ENCODE results near the gene COL18A1.

DNA sequence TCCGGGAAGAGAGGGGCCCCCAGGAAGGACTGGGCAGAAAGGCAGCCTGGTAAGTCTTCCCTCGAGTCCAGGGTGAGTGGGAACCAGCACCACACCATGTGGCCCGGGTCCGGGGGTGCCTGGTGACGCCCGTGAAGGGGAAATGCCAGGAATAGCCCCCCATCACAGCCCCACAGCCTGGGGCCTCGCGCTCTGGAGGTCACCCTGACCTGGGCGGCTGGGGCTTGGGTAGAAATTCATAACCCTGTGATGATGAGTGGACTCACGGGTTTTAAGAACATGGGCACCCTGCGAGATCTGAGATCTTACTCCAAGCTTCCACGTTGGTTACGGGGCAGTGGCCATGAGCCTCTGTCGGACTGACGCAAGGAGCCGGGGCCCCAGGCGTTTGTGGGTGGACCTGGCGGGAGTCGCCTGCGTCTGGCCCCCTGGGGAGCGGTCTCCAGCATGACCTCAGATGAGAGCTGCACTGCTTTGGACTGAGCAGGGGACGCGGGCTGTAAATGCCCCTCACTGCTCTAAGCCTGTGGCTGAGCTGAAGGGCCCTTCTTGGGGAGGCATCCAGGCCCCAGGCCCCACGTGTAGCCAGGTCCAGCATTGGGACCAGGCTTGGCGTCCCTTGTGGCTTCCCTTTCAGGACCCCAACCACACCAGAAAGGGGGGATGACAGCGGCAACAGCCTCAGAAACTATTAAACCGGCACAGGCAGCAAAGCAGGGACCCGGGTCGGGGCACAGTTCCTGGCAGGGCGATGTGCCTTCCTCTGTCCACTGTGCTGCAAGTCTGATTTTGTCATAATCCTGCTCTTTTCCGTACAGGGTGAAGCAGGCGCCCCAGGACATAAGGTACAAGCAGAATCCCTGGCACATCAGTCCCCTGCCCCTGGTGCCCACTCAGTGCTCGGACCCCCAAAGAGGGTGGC is 77.3 kb downstream of the COL18A1 start:
- TF ChIP-seq, protein P1, sequence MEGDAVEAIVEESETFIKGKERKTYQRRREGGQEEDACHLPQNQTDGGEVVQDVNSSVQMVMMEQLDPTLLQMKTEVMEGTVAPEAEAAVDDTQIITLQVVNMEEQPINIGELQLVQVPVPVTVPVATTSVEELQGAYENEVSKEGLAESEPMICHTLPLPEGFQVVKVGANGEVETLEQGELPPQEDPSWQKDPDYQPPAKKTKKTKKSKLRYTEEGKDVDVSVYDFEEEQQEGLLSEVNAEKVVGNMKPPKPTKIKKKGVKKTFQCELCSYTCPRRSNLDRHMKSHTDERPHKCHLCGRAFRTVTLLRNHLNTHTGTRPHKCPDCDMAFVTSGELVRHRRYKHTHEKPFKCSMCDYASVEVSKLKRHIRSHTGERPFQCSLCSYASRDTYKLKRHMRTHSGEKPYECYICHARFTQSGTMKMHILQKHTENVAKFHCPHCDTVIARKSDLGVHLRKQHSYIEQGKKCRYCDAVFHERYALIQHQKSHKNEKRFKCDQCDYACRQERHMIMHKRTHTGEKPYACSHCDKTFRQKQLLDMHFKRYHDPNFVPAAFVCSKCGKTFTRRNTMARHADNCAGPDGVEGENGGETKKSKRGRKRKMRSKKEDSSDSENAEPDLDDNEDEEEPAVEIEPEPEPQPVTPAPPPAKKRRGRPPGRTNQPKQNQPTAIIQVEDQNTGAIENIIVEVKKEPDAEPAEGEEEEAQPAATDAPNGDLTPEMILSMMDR (conservative IDR thresholded peaks at IDR 0.05) = no peak
- TF ChIP-seq ZFX (IDR thresholded peaks at IDR 0.05) = no peak
